ENCODE data around the gene CLSTN1. TPM values are rescaled to one million over a fixed set of nuclear protein-coding genes. Genes with fewer than 3 reads are reported as not detected.
A peak's percentile ranks its signal among the peaks of the same experiment; 100 is the strongest.

CLSTN1 gene
- total RNA-seq, 3 donors from 2014 or later (not counting 1 experiment from before 2014, with no cell fraction given): 83.1 to 114 (median 94.5) TPM

GRCh38 chr1:9774712-9775679, 48.8 kb downstream of the CLSTN1 start:
- Histone ChIP-seq H3K9me3 (ENCODE audit: control insufficient read depth, insufficient read depth, low read length) (no peaks in the 10 kb centered on the region), H3K27ac (ENCODE audit: low read length) (no peak overlapping the region), H3K27me3 (ENCODE audit: control insufficient read depth, insufficient read depth, low read length) (no peaks in the 10 kb centered on the region), H3K4me1 (ENCODE audit: control insufficient read depth, insufficient read depth, low read length) (no peaks in the 10 kb centered on the region), H3K4me3 (ENCODE audit: low read length) (no peak overlapping the region), H3K36me3 (ENCODE audit: control insufficient read depth, insufficient read depth, low read length) (peaks cover 11% of the 10 kb centered on the region)
- intact Hi-C loops (cut with micrococcal nuclease): no loop called here
- ATAC-seq (no peak), DNase-seq (no peak)
- Mint-ChIP-seq H3K27me3 (ENCODE audit: low read depth in 2 of 2) (no peaks in the 10 kb centered on the region), H3K4me3 (no peak overlapping the region), H3K9me3 (no peaks in the 10 kb centered on the region), H3K4me1 (peaks cover 11 to 20% of the 10 kb centered on the region in 2 donors), H3K27ac (no peak overlapping the region), H3K36me3 (no peaks in the 10 kb centered on the region)
- 96% methylated on average over 20 of the region's 20 CpGs for WGBS (ENCODE audit: insufficient coverage)
- no peak for TF ChIP-seq CTCF (IDR thresholded peaks at IDR 0.05)

- intact Hi-C loops (cut with micrococcal nuclease): no loop called here
- Histone ChIP-seq H3K36me3 (ENCODE audit: control insufficient read depth, insufficient read depth, low read length) (peaks cover 11% of the 10 kb centered on the region), H3K27ac (ENCODE audit: low read length) (no peak overlapping the region), H3K9me3 (ENCODE audit: control insufficient read depth, insufficient read depth, low read length) (no peaks in the 10 kb centered on the region), H3K4me3 (ENCODE audit: low read length) (no peak overlapping the region), H3K27me3 (ENCODE audit: control insufficient read depth, insufficient read depth, low read length) (no peaks in the 10 kb centered on the region), H3K4me1 (ENCODE audit: control insufficient read depth, insufficient read depth, low read length) (no peaks in the 10 kb centered on the region)
- Mint-ChIP-seq H3K27ac (no peak overlapping the region), H3K4me3 (no peak overlapping the region), H3K27me3 (ENCODE audit: low read depth in 2 of 2) (no peaks in the 10 kb centered on the region), H3K9me3 (no peaks in the 10 kb centered on the region), H3K4me1 (peaks cover 8 to 11% of the 10 kb centered on the region in 2 donors), H3K36me3 (no peaks in the 10 kb centered on the region)
- 93% methylated on average over 10 of the region's 10 CpGs for WGBS (ENCODE audit: insufficient coverage)
- no peak for ATAC-seq
- TF ChIP-seq CTCF (IDR thresholded peaks at IDR 0.05): no peak
- DNase-seq: no peak
Observed at GRCh38 chr1:9770298-9770697, 53.5 kb downstream of the CLSTN1 start.

GRCh38 chr1:9768983-9769382, 54.8 kb downstream of the CLSTN1 start:
- Mint-ChIP-seq H3K27ac (peak overlapping the region in 1 of 2 donors; percentile 47), H3K36me3 (no peaks in the 10 kb centered on the region), H3K4me1 (peaks cover 15 to 18% of the 10 kb centered on the region in 2 donors), H3K27me3 (ENCODE audit: low read depth in 2 of 2) (no peaks in the 10 kb centered on the region), H3K4me3 (no peak overlapping the region), H3K9me3 (no peaks in the 10 kb centered on the region)
- no peaks in the 10 kb centered on the region for H3K4me1 ChIP-seq (ENCODE audit: control insufficient read depth, insufficient read depth, low read length)
- no peak overlapping the region for H3K27ac ChIP-seq (ENCODE audit: low read length)
- no peak overlapping the region for H3K4me3 ChIP-seq (ENCODE audit: low read length)
- H3K36me3 ChIP-seq (ENCODE audit: control insufficient read depth, insufficient read depth, low read length): peaks cover 11% of the 10 kb centered on the region
- H3K27me3 ChIP-seq (ENCODE audit: control insufficient read depth, insufficient read depth, low read length): no peaks in the 10 kb centered on the region
- no peak for TF ChIP-seq CTCF (IDR thresholded peaks at IDR 0.05)
- intact Hi-C loops (cut with micrococcal nuclease): no loop called here
- no peaks in the 10 kb centered on the region for H3K9me3 ChIP-seq (ENCODE audit: control insufficient read depth, insufficient read depth, low read length)
- ATAC-seq (no peak), DNase-seq (no peak)
- WGBS (ENCODE audit: insufficient coverage): 98% methylated on average over 2 of the region's 3 CpGs

Data from natural killer cell (primary cell).